ENCODE results near the gene VPS39. TPM values are rescaled to one million over a fixed set of nuclear protein-coding genes. Genes with fewer than 3 reads are reported as not detected.

The VPS39 gene
- total RNA-seq, 6 experiments from 2014 or later, result 16.6 to 32.7 (median 23.2) TPM

GRCh38 chr15:42182328-42182886 is 25.7 kb downstream of the VPS39 start:
- TF ChIP-seq, protein P1, sequence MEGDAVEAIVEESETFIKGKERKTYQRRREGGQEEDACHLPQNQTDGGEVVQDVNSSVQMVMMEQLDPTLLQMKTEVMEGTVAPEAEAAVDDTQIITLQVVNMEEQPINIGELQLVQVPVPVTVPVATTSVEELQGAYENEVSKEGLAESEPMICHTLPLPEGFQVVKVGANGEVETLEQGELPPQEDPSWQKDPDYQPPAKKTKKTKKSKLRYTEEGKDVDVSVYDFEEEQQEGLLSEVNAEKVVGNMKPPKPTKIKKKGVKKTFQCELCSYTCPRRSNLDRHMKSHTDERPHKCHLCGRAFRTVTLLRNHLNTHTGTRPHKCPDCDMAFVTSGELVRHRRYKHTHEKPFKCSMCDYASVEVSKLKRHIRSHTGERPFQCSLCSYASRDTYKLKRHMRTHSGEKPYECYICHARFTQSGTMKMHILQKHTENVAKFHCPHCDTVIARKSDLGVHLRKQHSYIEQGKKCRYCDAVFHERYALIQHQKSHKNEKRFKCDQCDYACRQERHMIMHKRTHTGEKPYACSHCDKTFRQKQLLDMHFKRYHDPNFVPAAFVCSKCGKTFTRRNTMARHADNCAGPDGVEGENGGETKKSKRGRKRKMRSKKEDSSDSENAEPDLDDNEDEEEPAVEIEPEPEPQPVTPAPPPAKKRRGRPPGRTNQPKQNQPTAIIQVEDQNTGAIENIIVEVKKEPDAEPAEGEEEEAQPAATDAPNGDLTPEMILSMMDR (IDR thresholded peaks at IDR 0.05), result no peak
- no peak for TF ChIP-seq POLR2A (IDR thresholded peaks at IDR 0.05)
- Histone ChIP-seq H3K36me3 (peaks cover 0 to 72% (median 25%) of the 10 kb centered on the region in 4 donors), H3K4me3 (no peak overlapping the region), H3K4me1 (no peaks in the 10 kb centered on the region), H3K27me3 (no peaks in the 10 kb centered on the region), H3K9me3 (no peaks in the 10 kb centered on the region), H3K27ac (no peak overlapping the region)
- DNase-seq, result no peak
- WGBS (ENCODE audit: insufficient coverage, low coverage, low lambda C conversion rate, missing lambda C conversion rate), result 87% methylated on average over 5 of the region's 6 CpGs
- ATAC-seq, result no peak
- intact Hi-C loops (cut with DNase I), result no loop called here

- ATAC-seq (no peak), DNase-seq (no peak)
- peaks cover 0 to 53% (median 23%) of the 10 kb centered on the region in 4 donors for H3K36me3 ChIP-seq
- no peaks in the 10 kb centered on the region for H3K4me1 ChIP-seq
- intact Hi-C loops (cut with DNase I), result no loop called here
- no peak overlapping the region for H3K4me3 ChIP-seq
- H3K27me3 ChIP-seq, result no peaks in the 10 kb centered on the region
- H3K27ac ChIP-seq, result no peak overlapping the region
- WGBS (ENCODE audit: insufficient coverage, low coverage, low lambda C conversion rate, missing lambda C conversion rate), result 94% methylated on average over 2 of the region's 2 CpGs
- no peaks in the 10 kb centered on the region for H3K9me3 ChIP-seq
- TF ChIP-seq POLR2A (IDR thresholded peaks at IDR 0.05), result no peak
- TF ChIP-seq, protein P1 (IDR thresholded peaks at IDR 0.05), result no peak
These were observed 30.0 kb downstream of the VPS39 start for GRCh38 chr15:42178056-42178455.

DNA sequence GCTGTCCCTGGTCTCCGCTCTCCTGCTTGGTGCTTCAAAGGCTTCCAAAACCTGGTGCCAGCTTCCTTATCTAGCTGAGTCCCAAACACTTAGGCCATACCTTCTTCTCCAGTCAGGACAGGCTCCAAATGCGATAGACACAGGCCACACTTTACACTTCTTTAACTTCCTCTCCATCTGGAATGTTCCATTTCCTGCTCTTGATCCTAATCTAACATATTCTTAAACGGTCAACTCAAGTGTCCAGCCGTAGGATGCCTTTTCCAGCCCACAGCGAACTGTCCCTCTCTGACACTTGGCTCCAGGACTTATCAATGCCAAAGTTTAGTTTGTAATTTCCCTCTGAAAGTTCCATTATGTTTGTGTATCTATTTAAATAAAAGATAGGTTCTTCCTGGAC is 32.4 kb downstream of the VPS39 start:
- H3K27ac ChIP-seq, result no peak overlapping the region
- intact Hi-C loops (cut with DNase I), result no loop called here
- no peak for DNase-seq
- TF ChIP-seq, protein P1 (IDR thresholded peaks at IDR 0.05), result no peak
- TF ChIP-seq POLR2A (IDR thresholded peaks at IDR 0.05), result no peak
- no peaks in the 10 kb centered on the region for H3K4me1 ChIP-seq
- ATAC-seq, result no peak
- WGBS (ENCODE audit: insufficient coverage, low coverage, low lambda C conversion rate, missing lambda C conversion rate), result 74% methylated on average over 5 of the region's 5 CpGs
- no peaks in the 10 kb centered on the region for H3K27me3 ChIP-seq
- no peak overlapping the region for H3K4me3 ChIP-seq
- peaks cover 0 to 56% (median 23%) of the 10 kb centered on the region in 4 donors for H3K36me3 ChIP-seq
- H3K9me3 ChIP-seq, result no peaks in the 10 kb centered on the region

- no peaks in the 10 kb centered on the region for H3K4me1 ChIP-seq
- H3K4me3 ChIP-seq, result no peak overlapping the region
- DNase-seq, result no peak
- H3K27ac ChIP-seq, result no peak overlapping the region
- peak in 1 of 4 donors; percentile 30 for ATAC-seq
- no peaks in the 10 kb centered on the region for H3K9me3 ChIP-seq
- H3K36me3 ChIP-seq, result peaks cover 4 to 71% (median 22%) of the 10 kb centered on the region in 4 donors
- intact Hi-C loops (cut with DNase I), result no loop called here
- 80% methylated on average over 5 of the region's 5 CpGs for WGBS (ENCODE audit: insufficient coverage, low coverage, low lambda C conversion rate, missing lambda C conversion rate)
- no peaks in the 10 kb centered on the region for H3K27me3 ChIP-seq
- TF ChIP-seq, protein P1 (IDR thresholded peaks at IDR 0.05), result no peak
- no peak for TF ChIP-seq POLR2A (IDR thresholded peaks at IDR 0.05)
These were observed 35.6 kb downstream of the VPS39 start for GRCh38 chr15:42172475-42172874.
